ENCODE results near the gene EMP3.
"Not testable (repeated sequence)": the region's sequence is repeated elsewhere in the genome, so short reads cannot be mapped to it uniquely, and the experiment has no call there.

The EMP3 gene

GRCh38 chr19:48368936-48369335, 43.6 kb downstream of the EMP3 start:
- H3K4me3 ChIP-seq: no peak overlapping the region
- no peak overlapping the region for H3K27ac ChIP-seq
- TF ChIP-seq CTCF (IDR thresholded peaks at IDR 0.05): no peak
- no peak for DNase-seq (ENCODE audit: low spot score)

- H3K4me3 ChIP-seq: no peak overlapping the region
- no peak for TF ChIP-seq CTCF (IDR thresholded peaks at IDR 0.05)
- H3K27ac ChIP-seq: no peak overlapping the region
- DNase-seq (ENCODE audit: low spot score): no peak
These were observed 45.6 kb downstream of the EMP3 start for GRCh38 chr19:48370955-48371354.

GRCh38 chr19:48371367-48371766, 46.0 kb downstream of the EMP3 start:
- Histone ChIP-seq H3K27ac (no peak overlapping the region), H3K4me3 (no peak overlapping the region)
- TF ChIP-seq CTCF (IDR thresholded peaks at IDR 0.05): no peak
- no peak for DNase-seq (ENCODE audit: low spot score)

- H3K27ac ChIP-seq; DNase-seq (ENCODE audit: low spot score); H3K4me3 ChIP-seq: not testable (repeated sequence)
These were observed 46.4 kb downstream of the EMP3 start for GRCh38 chr19:48371771-48372170.

GRCh38 chr19:48372904-48373303, 47.6 kb downstream of the EMP3 start:
- DNase-seq (ENCODE audit: low spot score): no peak
- Histone ChIP-seq H3K27ac (no peak overlapping the region), H3K4me3 (no peak overlapping the region)
- no peak for TF ChIP-seq CTCF (IDR thresholded peaks at IDR 0.05)

GRCh38 chr19:48373567-48373966, 48.2 kb downstream of the EMP3 start:
- no peak overlapping the region for H3K27ac ChIP-seq
- DNase-seq (ENCODE audit: low spot score): no peak
- no peak for TF ChIP-seq CTCF (IDR thresholded peaks at IDR 0.05)
- H3K4me3 ChIP-seq: no peak overlapping the region

GRCh38 chr19:48378194-48378570, 52.8 kb downstream of the EMP3 start:
- H3K27ac ChIP-seq: no peak overlapping the region
- TF ChIP-seq CTCF (IDR thresholded peaks at IDR 0.05): no peak
- DNase-seq (ENCODE audit: low spot score): no peak
- no peak overlapping the region for H3K4me3 ChIP-seq

GRCh38 chr19:48379058-48379457, 53.7 kb downstream of the EMP3 start:
- Histone ChIP-seq H3K27ac (no peak overlapping the region), H3K4me3 (no peak overlapping the region)
- TF ChIP-seq CTCF (IDR thresholded peaks at IDR 0.05): no peak
- no peak for DNase-seq (ENCODE audit: low spot score)

Measured in coronary artery (tissue), 2 donors.